ENCODE data around the gene TMEM161A. TPM values are rescaled to one million over a fixed set of nuclear protein-coding genes. Genes with fewer than 3 reads are reported as not detected.
"Not testable (repeated sequence)": the region's sequence is repeated elsewhere in the genome, so short reads cannot be mapped to it uniquely, and the experiment has no call there.

Gene TMEM161A
- total RNA-seq, 2 donors from 2014 or later = 17.6 to 33.6 TPM

GRCh38 chr19:19110410-19111135 is 27.7 kb downstream of the TMEM161A start:
- no peak for DNase-seq
- TF ChIP-seq CTCF (IDR thresholded peaks at IDR 0.05) = peak; percentile 18
- no peaks in the 10 kb centered on the region for H3K27me3 ChIP-seq
- H3K4me1 ChIP-seq = no peaks in the 10 kb centered on the region
- no peaks in the 10 kb centered on the region for H3K36me3 ChIP-seq
- H3K9me3 ChIP-seq = no peaks in the 10 kb centered on the region
- no peak overlapping the region for H3K9ac ChIP-seq (ENCODE audit: low read depth in 2 of 2, low read length in 2 of 2)
- no peak overlapping the region for H3K27ac ChIP-seq
- H3K4me3 ChIP-seq = no peak overlapping the region
- intact Hi-C loops (cut with DNase I) = no loop called here

- Histone ChIP-seq H3K27me3 (no peaks in the 10 kb centered on the region), H3K36me3 (no peaks in the 10 kb centered on the region), H3K9me3 (no peaks in the 10 kb centered on the region), H3K4me3 (no peak overlapping the region), H3K27ac (no peak overlapping the region), H3K4me1 (no peaks in the 10 kb centered on the region), H3K9ac (ENCODE audit: low read depth in 2 of 2, low read length in 2 of 2) (no peak overlapping the region)
- TF ChIP-seq CTCF (IDR thresholded peaks at IDR 0.05) = no peak
- no peak for DNase-seq
- intact Hi-C loops (cut with DNase I) = no loop called here
These were observed 28.7 kb downstream of the TMEM161A start for GRCh38 chr19:19109601-19110000.

GRCh38 chr19:19107654-19108053 is 30.6 kb downstream of the TMEM161A start:
- H3K36me3 ChIP-seq = no peaks in the 10 kb centered on the region
- no peak overlapping the region for H3K9ac ChIP-seq (ENCODE audit: low read depth in 2 of 2, low read length in 2 of 2)
- no peaks in the 10 kb centered on the region for H3K9me3 ChIP-seq
- H3K4me1 ChIP-seq = no peaks in the 10 kb centered on the region
- intact Hi-C loops (cut with DNase I) = no loop called here
- DNase-seq = no peak
- H3K27ac ChIP-seq = no peak overlapping the region
- H3K27me3 ChIP-seq = no peaks in the 10 kb centered on the region
- H3K4me3 ChIP-seq = no peak overlapping the region
- no peak for TF ChIP-seq CTCF (IDR thresholded peaks at IDR 0.05)

- H3K27me3 ChIP-seq; DNase-seq; intact Hi-C loops (cut with DNase I); H3K27ac ChIP-seq; H3K4me1 ChIP-seq; H3K9ac ChIP-seq (ENCODE audit: low read depth in 2 of 2, low read length in 2 of 2); H3K9me3 ChIP-seq; H3K36me3 ChIP-seq; H3K4me3 ChIP-seq: not testable (repeated sequence)
These were observed 31.3 kb downstream of the TMEM161A start for GRCh38 chr19:19106938-19107337.

GRCh38 chr19:19106056-19106551 is 32.2 kb downstream of the TMEM161A start:
- no peak for TF ChIP-seq CTCF (IDR thresholded peaks at IDR 0.05)
- Histone ChIP-seq H3K36me3 (no peaks in the 10 kb centered on the region), H3K27me3 (no peaks in the 10 kb centered on the region), H3K27ac (no peak overlapping the region), H3K9ac (ENCODE audit: low read depth in 2 of 2, low read length in 2 of 2) (no peak overlapping the region), H3K9me3 (no peaks in the 10 kb centered on the region), H3K4me1 (no peaks in the 10 kb centered on the region), H3K4me3 (peak overlapping the region; percentile 27)
- intact Hi-C loops (cut with DNase I) = no loop called here
- DNase-seq = peak; percentile 39

GRCh38 chr19:19105365-19106055 is 32.8 kb downstream of the TMEM161A start:
- Histone ChIP-seq H3K4me1 (no peaks in the 10 kb centered on the region), H3K9me3 (no peaks in the 10 kb centered on the region), H3K9ac (ENCODE audit: low read depth in 2 of 2, low read length in 2 of 2) (peak overlapping the region in 1 of 2 donors; percentile 38), H3K27ac (no peak overlapping the region), H3K36me3 (no peaks in the 10 kb centered on the region), H3K4me3 (peak overlapping the region; percentile 29), H3K27me3 (no peaks in the 10 kb centered on the region)
- TF ChIP-seq CTCF (IDR thresholded peaks at IDR 0.05) = no peak
- peak; percentile 74 for DNase-seq
- intact Hi-C loops (cut with DNase I) = no loop called here
